Measurements from ENCODE around the gene TMEM63B. TPM values are rescaled to one million over a fixed set of nuclear protein-coding genes. Genes with fewer than 3 reads are reported as not detected.
A peak's percentile ranks its signal among the peaks of the same experiment; 100 is the strongest.

TMEM63B gene
- total and polyA plus RNA-seq, 2 of the 8 experiments (the other 6 are each of a cell fraction or from before 2014, with no cell fraction given): 61.1 to 96.8 TPM

- TF ChIP-seq, protein P1, sequence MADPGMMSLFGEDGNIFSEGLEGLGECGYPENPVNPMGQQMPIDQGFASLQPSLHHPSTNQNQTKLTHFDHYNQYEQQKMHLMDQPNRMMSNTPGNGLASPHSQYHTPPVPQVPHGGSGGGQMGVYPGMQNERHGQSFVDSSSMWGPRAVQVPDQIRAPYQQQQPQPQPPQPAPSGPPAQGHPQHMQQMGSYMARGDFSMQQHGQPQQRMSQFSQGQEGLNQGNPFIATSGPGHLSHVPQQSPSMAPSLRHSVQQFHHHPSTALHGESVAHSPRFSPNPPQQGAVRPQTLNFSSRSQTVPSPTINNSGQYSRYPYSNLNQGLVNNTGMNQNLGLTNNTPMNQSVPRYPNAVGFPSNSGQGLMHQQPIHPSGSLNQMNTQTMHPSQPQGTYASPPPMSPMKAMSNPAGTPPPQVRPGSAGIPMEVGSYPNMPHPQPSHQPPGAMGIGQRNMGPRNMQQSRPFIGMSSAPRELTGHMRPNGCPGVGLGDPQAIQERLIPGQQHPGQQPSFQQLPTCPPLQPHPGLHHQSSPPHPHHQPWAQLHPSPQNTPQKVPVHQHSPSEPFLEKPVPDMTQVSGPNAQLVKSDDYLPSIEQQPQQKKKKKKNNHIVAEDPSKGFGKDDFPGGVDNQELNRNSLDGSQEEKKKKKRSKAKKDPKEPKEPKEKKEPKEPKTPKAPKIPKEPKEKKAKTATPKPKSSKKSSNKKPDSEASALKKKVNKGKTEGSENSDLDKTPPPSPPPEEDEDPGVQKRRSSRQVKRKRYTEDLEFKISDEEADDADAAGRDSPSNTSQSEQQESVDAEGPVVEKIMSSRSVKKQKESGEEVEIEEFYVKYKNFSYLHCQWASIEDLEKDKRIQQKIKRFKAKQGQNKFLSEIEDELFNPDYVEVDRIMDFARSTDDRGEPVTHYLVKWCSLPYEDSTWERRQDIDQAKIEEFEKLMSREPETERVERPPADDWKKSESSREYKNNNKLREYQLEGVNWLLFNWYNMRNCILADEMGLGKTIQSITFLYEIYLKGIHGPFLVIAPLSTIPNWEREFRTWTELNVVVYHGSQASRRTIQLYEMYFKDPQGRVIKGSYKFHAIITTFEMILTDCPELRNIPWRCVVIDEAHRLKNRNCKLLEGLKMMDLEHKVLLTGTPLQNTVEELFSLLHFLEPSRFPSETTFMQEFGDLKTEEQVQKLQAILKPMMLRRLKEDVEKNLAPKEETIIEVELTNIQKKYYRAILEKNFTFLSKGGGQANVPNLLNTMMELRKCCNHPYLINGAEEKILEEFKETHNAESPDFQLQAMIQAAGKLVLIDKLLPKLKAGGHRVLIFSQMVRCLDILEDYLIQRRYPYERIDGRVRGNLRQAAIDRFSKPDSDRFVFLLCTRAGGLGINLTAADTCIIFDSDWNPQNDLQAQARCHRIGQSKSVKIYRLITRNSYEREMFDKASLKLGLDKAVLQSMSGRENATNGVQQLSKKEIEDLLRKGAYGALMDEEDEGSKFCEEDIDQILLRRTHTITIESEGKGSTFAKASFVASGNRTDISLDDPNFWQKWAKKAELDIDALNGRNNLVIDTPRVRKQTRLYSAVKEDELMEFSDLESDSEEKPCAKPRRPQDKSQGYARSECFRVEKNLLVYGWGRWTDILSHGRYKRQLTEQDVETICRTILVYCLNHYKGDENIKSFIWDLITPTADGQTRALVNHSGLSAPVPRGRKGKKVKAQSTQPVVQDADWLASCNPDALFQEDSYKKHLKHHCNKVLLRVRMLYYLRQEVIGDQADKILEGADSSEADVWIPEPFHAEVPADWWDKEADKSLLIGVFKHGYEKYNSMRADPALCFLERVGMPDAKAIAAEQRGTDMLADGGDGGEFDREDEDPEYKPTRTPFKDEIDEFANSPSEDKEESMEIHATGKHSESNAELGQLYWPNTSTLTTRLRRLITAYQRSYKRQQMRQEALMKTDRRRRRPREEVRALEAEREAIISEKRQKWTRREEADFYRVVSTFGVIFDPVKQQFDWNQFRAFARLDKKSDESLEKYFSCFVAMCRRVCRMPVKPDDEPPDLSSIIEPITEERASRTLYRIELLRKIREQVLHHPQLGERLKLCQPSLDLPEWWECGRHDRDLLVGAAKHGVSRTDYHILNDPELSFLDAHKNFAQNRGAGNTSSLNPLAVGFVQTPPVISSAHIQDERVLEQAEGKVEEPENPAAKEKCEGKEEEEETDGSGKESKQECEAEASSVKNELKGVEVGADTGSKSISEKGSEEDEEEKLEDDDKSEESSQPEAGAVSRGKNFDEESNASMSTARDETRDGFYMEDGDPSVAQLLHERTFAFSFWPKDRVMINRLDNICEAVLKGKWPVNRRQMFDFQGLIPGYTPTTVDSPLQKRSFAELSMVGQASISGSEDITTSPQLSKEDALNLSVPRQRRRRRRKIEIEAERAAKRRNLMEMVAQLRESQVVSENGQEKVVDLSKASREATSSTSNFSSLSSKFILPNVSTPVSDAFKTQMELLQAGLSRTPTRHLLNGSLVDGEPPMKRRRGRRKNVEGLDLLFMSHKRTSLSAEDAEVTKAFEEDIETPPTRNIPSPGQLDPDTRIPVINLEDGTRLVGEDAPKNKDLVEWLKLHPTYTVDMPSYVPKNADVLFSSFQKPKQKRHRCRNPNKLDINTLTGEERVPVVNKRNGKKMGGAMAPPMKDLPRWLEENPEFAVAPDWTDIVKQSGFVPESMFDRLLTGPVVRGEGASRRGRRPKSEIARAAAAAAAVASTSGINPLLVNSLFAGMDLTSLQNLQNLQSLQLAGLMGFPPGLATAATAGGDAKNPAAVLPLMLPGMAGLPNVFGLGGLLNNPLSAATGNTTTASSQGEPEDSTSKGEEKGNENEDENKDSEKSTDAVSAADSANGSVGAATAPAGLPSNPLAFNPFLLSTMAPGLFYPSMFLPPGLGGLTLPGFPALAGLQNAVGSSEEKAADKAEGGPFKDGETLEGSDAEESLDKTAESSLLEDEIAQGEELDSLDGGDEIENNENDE (IDR thresholded peaks at IDR 0.05; ENCODE audit: insufficient replicate concordance, low read length): no peak
- TF ChIP-seq E2F6 (IDR thresholded peaks at IDR 0.05): peak; percentile 70; the same call in 1 of the 2 replicates
- TF ChIP-seq HDAC6 (IDR thresholded peaks at IDR 0.05; ENCODE audit: low read depth, low read length): no peak
- TF ChIP-seq ASH2L (IDR thresholded peaks at IDR 0.05; ENCODE audit: low read length): peak; percentile 96
- TF ChIP-seq HDAC2 (IDR thresholded peaks at IDR 0.05; ENCODE audit: borderline replicate concordance in 1 of 2, low read depth in 2 of 2, low read length in 2 of 2): 0 out of 4 replicates have a peak, but pooled peaks of 1 of the 2 experiments have one; percentile 42
- no peak for TF ChIP-seq NRF1 (IDR thresholded peaks at IDR 0.05; ENCODE audit: low read depth, low read length)
- no peak for TF ChIP-seq FOSL1 (IDR thresholded peaks at IDR 0.05; ENCODE audit: insufficient read depth, low read depth, low read length)
- no peak for TF ChIP-seq RNF2 (IDR thresholded peaks at IDR 0.05; ENCODE audit: borderline replicate concordance, low read depth, low read length, missing control alignments, poor library complexity, severe bottlenecking)
- no peak for TF ChIP-seq CBX5 (IDR thresholded peaks at IDR 0.05; ENCODE audit: low read depth, low read length)
Measured at GRCh38 chr6:44202332-44202971, 75.1 kb downstream of the TMEM63B start (continued).

Measured in H1 (cell line).